ENCODE results near the gene SLC25A45.

DNA sequence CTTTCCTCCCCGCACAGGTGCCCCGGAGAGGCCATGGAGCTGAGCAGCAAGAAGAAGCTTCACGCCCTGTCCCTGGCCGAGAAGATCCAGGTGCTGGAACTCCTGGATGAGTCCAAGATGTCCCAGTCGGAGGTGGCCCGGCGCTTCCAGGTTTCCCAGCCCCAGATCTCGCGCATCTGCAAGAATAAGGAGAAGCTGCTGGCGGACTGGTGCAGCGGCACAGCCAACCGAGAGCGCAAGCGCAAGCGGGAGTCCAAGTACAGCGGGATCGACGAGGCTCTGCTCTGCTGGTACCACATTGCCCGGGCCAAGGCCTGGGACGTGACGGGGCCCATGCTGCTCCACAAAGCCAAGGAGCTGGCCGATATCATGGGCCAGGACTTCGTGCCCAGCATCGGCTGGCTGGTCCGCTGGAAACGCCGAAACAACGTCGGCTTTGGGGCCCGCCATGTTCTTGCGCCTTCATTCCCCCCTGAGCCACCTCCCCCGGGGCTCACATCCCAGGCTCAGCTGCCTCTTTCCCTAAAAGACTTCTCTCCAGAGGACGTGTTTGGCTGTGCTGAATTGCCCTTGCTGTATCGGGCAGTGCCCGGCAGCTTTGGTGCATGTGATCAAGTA is 26.6 kb downstream of the SLC25A45 start:
- TF ChIP-seq, protein P1, sequence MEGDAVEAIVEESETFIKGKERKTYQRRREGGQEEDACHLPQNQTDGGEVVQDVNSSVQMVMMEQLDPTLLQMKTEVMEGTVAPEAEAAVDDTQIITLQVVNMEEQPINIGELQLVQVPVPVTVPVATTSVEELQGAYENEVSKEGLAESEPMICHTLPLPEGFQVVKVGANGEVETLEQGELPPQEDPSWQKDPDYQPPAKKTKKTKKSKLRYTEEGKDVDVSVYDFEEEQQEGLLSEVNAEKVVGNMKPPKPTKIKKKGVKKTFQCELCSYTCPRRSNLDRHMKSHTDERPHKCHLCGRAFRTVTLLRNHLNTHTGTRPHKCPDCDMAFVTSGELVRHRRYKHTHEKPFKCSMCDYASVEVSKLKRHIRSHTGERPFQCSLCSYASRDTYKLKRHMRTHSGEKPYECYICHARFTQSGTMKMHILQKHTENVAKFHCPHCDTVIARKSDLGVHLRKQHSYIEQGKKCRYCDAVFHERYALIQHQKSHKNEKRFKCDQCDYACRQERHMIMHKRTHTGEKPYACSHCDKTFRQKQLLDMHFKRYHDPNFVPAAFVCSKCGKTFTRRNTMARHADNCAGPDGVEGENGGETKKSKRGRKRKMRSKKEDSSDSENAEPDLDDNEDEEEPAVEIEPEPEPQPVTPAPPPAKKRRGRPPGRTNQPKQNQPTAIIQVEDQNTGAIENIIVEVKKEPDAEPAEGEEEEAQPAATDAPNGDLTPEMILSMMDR (IDR thresholded peaks at IDR 0.05), result no peak
- TF ChIP-seq POLR2A (IDR thresholded peaks at IDR 0.05) (no peak), EP300 (IDR thresholded peaks at IDR 0.05) (no peak)

Measured in suprapubic skin (tissue), 3 donors.